Measurements from ENCODE around the gene MLYCD.

Gene MLYCD

GRCh38 chr16:83958137-83958845, 59.4 kb downstream of the MLYCD start:
- DNase-seq = no peak

- DNase-seq = no peak
Measured at GRCh38 chr16:83958846-83959565, 60.1 kb downstream of the MLYCD start.

GRCh38 chr16:83959656-83960434, 60.9 kb downstream of the MLYCD start:
- no peak for DNase-seq

GRCh38 chr16:83960521-83961249, 61.8 kb downstream of the MLYCD start:
- no peak for DNase-seq

GRCh38 chr16:83961591-83961990, 62.7 kb downstream of the MLYCD start:
- no peak for DNase-seq

GRCh38 chr16:83963277-83964119, 64.6 kb downstream of the MLYCD start:
- no peak for DNase-seq

GRCh38 chr16:83964684-83965443, 65.9 kb downstream of the MLYCD start:
- DNase-seq = no peak

- DNase-seq = no peak
Measured at GRCh38 chr16:83965444-83966152, 66.7 kb downstream of the MLYCD start.

- no peak for DNase-seq
Measured at GRCh38 chr16:83966153-83966696, 67.3 kb downstream of the MLYCD start.

- no peak for DNase-seq
Measured at GRCh38 chr16:83967091-83967490, 68.2 kb downstream of the MLYCD start.

- no peak for DNase-seq
Measured at GRCh38 chr16:83967838-83968305, 69.0 kb downstream of the MLYCD start, which contains the start of gene NECAB2. Gene NECAB2, plus strand, starts transcription at chr16:83968244. Its CDS starts 405 bp downstream, at chr16:83968649.

- DNase-seq = no peak
Measured at GRCh38 chr16:83968306-83968851, 69.5 kb downstream of the MLYCD start.

GRCh38 chr16:83968891-83969649, 70.2 kb downstream of the MLYCD start:
- DNase-seq = no peak

GRCh38 chr16:83969771-83970429, 71.0 kb downstream of the MLYCD start:
- DNase-seq = no peak

GRCh38 chr16:83970430-83970815, 71.5 kb downstream of the MLYCD start:
- no peak for DNase-seq

- no peak for DNase-seq
Measured at GRCh38 chr16:83971165-83972130, 72.5 kb downstream of the MLYCD start.
